GM12801 (cell line): ENCODE results near the gene RUNX3.

ENCODE experiments used
- CTCF ChIP-seq: IDR thresholded peaks from one replicate; pipeline ENCODE4 v1.5.1; 2011; ENCODE audit warnings: control low read depth; ENCODE audit not compliant: insufficient read length; ENCODE audit errors: extremely low read depth

RUNX3 gene

GRCh38 chr1:24913616-24914225 lies 16.4 kb downstream of the RUNX3 start:
- no peak for TF ChIP-seq CTCF

GRCh38 chr1:24913274-24913604 lies 16.8 kb downstream of the RUNX3 start:
- TF ChIP-seq CTCF = no peak

- TF ChIP-seq CTCF = no peak
Observed at GRCh38 chr1:24912376-24913273, 17.5 kb downstream of the RUNX3 start.

GRCh38 chr1:24911651-24912155 lies 18.4 kb downstream of the RUNX3 start:
- TF ChIP-seq CTCF = no peak

- TF ChIP-seq CTCF = no peak
Observed at GRCh38 chr1:24910751-24911650, 19.1 kb downstream of the RUNX3 start.

GRCh38 chr1:24910210-24910609 lies 19.9 kb downstream of the RUNX3 start:
- no peak for TF ChIP-seq CTCF

- no peak for TF ChIP-seq CTCF
Observed at GRCh38 chr1:24909388-24909898, 20.6 kb downstream of the RUNX3 start.
